GM10266 (cell line): Measurements from ENCODE around the gene LRRC18.

Experiments used
- DNase-seq: peaks from one replicate; pipeline ENCODE4 v3.0.0; 2012; ENCODE audit errors: extremely low spot score
- TF ChIP-seq, protein P1 (sequence below): IDR thresholded peaks from 2 replicates; pipeline ENCODE4 v1.5.1; 2012; ENCODE audit warnings: mild to moderate bottlenecking, low read depth; ENCODE audit not compliant: control insufficient read depth, insufficient read depth; ENCODE audit errors: missing control alignments

LRRC18 gene

DNA sequence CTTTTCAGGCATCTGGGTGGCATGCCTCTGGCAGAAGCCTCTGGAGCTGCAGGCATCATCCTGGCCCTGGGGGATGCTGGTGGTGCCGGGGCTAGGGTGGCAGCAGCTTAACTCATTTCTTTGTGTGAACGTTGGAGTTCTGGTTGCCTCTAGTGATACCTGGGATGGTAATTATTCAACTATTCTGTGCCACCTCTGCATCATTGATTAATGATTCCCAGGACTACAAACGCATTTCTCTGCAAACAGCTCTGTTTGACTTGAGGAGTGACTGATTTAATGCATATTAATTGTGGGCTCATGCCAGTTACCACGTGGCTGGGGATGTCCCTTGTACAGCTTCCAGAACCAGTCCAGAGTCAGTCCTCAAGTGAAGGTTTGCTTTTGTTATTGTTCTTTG, 55.9 kb downstream of the LRRC18 start:
- DNase-seq, result no peak
- TF ChIP-seq, protein P1, sequence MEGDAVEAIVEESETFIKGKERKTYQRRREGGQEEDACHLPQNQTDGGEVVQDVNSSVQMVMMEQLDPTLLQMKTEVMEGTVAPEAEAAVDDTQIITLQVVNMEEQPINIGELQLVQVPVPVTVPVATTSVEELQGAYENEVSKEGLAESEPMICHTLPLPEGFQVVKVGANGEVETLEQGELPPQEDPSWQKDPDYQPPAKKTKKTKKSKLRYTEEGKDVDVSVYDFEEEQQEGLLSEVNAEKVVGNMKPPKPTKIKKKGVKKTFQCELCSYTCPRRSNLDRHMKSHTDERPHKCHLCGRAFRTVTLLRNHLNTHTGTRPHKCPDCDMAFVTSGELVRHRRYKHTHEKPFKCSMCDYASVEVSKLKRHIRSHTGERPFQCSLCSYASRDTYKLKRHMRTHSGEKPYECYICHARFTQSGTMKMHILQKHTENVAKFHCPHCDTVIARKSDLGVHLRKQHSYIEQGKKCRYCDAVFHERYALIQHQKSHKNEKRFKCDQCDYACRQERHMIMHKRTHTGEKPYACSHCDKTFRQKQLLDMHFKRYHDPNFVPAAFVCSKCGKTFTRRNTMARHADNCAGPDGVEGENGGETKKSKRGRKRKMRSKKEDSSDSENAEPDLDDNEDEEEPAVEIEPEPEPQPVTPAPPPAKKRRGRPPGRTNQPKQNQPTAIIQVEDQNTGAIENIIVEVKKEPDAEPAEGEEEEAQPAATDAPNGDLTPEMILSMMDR, result no peak

GRCh38 chr10:48882881-48883280, 56.8 kb downstream of the LRRC18 start:
- TF ChIP-seq, protein P1, result no peak
- DNase-seq, result no peak

- TF ChIP-seq, protein P1, result no peak
- DNase-seq, result no peak
These were observed 57.7 kb downstream of the LRRC18 start for GRCh38 chr10:48881937-48882336.

- DNase-seq, result no peak
- TF ChIP-seq, protein P1, result no peak
These were observed 59.5 kb downstream of the LRRC18 start for GRCh38 chr10:48880016-48880705.

DNA sequence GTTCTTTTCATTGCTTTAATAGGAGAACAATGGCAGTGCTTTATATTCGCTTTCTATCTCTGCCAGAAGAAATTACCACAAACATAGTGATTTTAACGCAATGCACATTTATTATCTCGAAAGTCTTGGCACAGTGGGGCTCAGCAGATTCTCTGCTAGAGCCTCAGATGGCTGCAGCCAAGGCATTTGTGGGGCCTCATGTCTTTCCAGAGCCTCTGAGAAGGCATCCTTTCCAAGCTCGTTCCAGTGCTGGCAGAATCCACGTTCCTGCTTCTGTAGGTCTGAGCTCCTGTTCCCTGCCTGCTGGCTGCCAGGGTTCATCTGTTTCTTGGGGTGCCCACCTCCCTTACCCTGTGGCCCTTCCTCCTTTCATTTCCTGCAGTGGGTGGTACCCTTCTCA, 60.2 kb downstream of the LRRC18 start:
- TF ChIP-seq, protein P1, result no peak
- DNase-seq, result no peak

DNA sequence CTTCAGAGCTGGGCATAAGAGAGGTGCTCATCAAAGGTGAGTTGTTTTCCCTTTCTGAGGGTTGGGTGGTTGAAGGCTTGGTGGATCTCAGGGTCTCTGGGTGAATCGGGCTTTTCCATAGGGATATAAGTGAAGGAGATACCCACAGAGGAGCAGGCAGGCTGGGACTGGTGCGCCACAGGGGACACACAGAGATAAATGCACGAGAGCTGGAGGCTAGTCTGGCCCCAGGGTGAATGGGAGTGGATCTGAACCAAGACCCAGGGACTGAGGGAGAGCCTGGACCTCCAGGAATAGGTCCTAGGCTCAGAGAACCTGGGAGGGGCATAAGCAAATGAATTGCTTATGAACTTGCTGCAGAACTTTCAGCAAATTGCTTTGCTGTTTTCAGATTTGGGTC, 61.5 kb downstream of the LRRC18 start:
- no peak for DNase-seq
- TF ChIP-seq, protein P1, result no peak

- DNase-seq, result no peak
- TF ChIP-seq, protein P1, result no peak
These were observed 67.4 kb downstream of the LRRC18 start for GRCh38 chr10:48872234-48872633.
